Measurements from ENCODE around the gene FTCDNL1. TPM values are rescaled to one million over a fixed set of nuclear protein-coding genes. Genes with fewer than 3 reads are reported as not detected.

Gene FTCDNL1
- total and polyA plus RNA-seq, 9 of the 15 experiments (the other 6 are each of a cell fraction or from before 2014, with no cell fraction given): 0.13 to 0.58 (median 0.32) TPM

GRCh38 chr2:199829628-199830027 lies 21.4 kb downstream of the FTCDNL1 start:
- no peaks in the 10 kb centered on the region for H3K9me3 ChIP-seq (replicated peaks; ENCODE audit: control insufficient read depth, insufficient read depth, low read depth, low read length)
- H2AFZ ChIP-seq (ENCODE audit: low read depth, low read length): no peak overlapping the region
- H3K9me1 ChIP-seq (ENCODE audit: control insufficient read depth, insufficient read depth, low read length): no peaks in the 10 kb centered on the region
- no peaks in the 10 kb centered on the region for H3K36me3 ChIP-seq (ENCODE audit: control insufficient read depth, insufficient read depth, low read length)
- ChIA-PET CTCF (ENCODE audit: low intra/inter-chr PET ratio) (no interaction called here), POLR2A (no interaction called here)
- no peaks in the 10 kb centered on the region for H3K27me3 ChIP-seq (ENCODE audit: control insufficient read depth in 2 of 2, insufficient read depth in 2 of 2, low read length in 2 of 2)
- 0% methylated on average over 2 of the region's 2 CpGs for WGBS (ENCODE audit: insufficient coverage, low coverage, missing lambda C conversion rate)
- no peak overlapping the region for H3K27ac ChIP-seq (ENCODE audit: extremely low read depth, low read depth, low read length)
- no peak overlapping the region for H3K4me3 ChIP-seq
- no peak overlapping the region for H3K9ac ChIP-seq (ENCODE audit: insufficient read depth in 1 of 2, low read depth in 2 of 2, low read length in 2 of 2)
- in situ Hi-C loops (cut with MboI) (no loop called here), intact Hi-C loops (cut with micrococcal nuclease) (no loop called here)
- no peak overlapping the region for H3K4me2 ChIP-seq (ENCODE audit: insufficient read depth, low read length)
- H3K79me2 ChIP-seq (ENCODE audit: control insufficient read depth, insufficient read depth, low read length): no peaks in the 10 kb centered on the region
- BruUV-seq (replicated peaks): no TSS peak
- FAIRE-seq (no peak), ATAC-seq (no peak), DNase-seq (ENCODE audit: extremely low read depth in 1 of 4, low spot score in 3 of 4) (no peak)
- TF ChIP-seq MAZ (CRISPR knock-in tag; conservative IDR thresholded peaks at IDR 0.05 in 1 of 2, IDR thresholded peaks at IDR 0.05 in 1 of 2): no peak
- TF ChIP-seq CBX8 (IDR thresholded peaks at IDR 0.05; ENCODE audit: borderline replicate concordance, extremely low read depth, low read depth, low read length, poor library complexity, severe bottlenecking): peak; percentile 88
- no peaks in the 10 kb centered on the region for H4K20me1 ChIP-seq (replicated peaks; ENCODE audit: control insufficient read depth, insufficient read depth, low read length)
- no peaks in the 10 kb centered on the region for H3K4me1 ChIP-seq (replicated peaks in 1 of 2; ENCODE audit: control insufficient read depth in 2 of 2, insufficient read depth in 2 of 2, low read length in 2 of 2)

- no peak for FAIRE-seq
- TF ChIP-seq MNT (conservative IDR thresholded peaks at IDR 0.05): no peak
- TF ChIP-seq HSF4 (CRISPR knock-in tag; IDR thresholded peaks at IDR 0.05; ENCODE audit: borderline replicate concordance): no peak
- no peak for TF ChIP-seq SP2 (IDR thresholded peaks at IDR 0.05; ENCODE audit: extremely low read depth, low read depth, low read length, poor library complexity, severe bottlenecking)
- no peak for TF ChIP-seq SIN3B (IDR thresholded peaks at IDR 0.05; ENCODE audit: low read depth)
- no peak for TF ChIP-seq RAD21 (CRISPR knock-in tag; conservative IDR thresholded peaks at IDR 0.05 in 1 of 2, IDR thresholded peaks at IDR 0.05 in 1 of 2)
- TF ChIP-seq ADNP (tag; IDR thresholded peaks at IDR 0.05): no peak
- TF ChIP-seq PCBP2 (IDR thresholded peaks at IDR 0.05; ENCODE audit: low read depth, low read length, poor library complexity, severe bottlenecking): no peak
- TF ChIP-seq ILF3 (IDR thresholded peaks at IDR 0.05; ENCODE audit: borderline replicate concordance): no peak
- no peak for TF ChIP-seq CXXC5 (CRISPR knock-in tag; IDR thresholded peaks at IDR 0.05)
- TF ChIP-seq SIX5 (IDR thresholded peaks at IDR 0.05; ENCODE audit: borderline replicate concordance in 1 of 2, insufficient read depth in 1 of 2, low read depth in 1 of 2, low read length in 2 of 2): no peak
Measured at GRCh38 chr2:199819746-199820145, 31.2 kb downstream of the FTCDNL1 start.

More at GRCh38 chr2:199819746-199820145, 31.2 kb downstream of the FTCDNL1 start:
- H3K36me3 ChIP-seq (ENCODE audit: control insufficient read depth, insufficient read depth, low read length): no peaks in the 10 kb centered on the region
- no peaks in the 10 kb centered on the region for H3K4me1 ChIP-seq (replicated peaks in 1 of 2; ENCODE audit: control insufficient read depth in 2 of 2, insufficient read depth in 2 of 2, low read length in 2 of 2)
- H3K9ac ChIP-seq (ENCODE audit: insufficient read depth in 1 of 2, low read depth in 2 of 2, low read length in 2 of 2): no peak overlapping the region
- no peaks in the 10 kb centered on the region for H3K79me2 ChIP-seq (ENCODE audit: control insufficient read depth, insufficient read depth, low read length)
- no peak overlapping the region for H3K27ac ChIP-seq (ENCODE audit: extremely low read depth, low read depth, low read length)
- ChIA-PET CTCF (ENCODE audit: low intra/inter-chr PET ratio) (no interaction called here), POLR2A (no interaction called here)
- in situ Hi-C loops (cut with MboI) (no loop called here), intact Hi-C loops (cut with micrococcal nuclease) (no loop called here)
- DNase-seq (ENCODE audit: extremely low read depth in 1 of 4, low spot score in 3 of 4): no peak
- no peak overlapping the region for H3K4me2 ChIP-seq (ENCODE audit: insufficient read depth, low read length)
- no peak overlapping the region for H3K4me3 ChIP-seq
- no peaks in the 10 kb centered on the region for H3K9me1 ChIP-seq (ENCODE audit: control insufficient read depth, insufficient read depth, low read length)
- H3K27me3 ChIP-seq (ENCODE audit: control insufficient read depth in 2 of 2, insufficient read depth in 2 of 2, low read length in 2 of 2): peaks cover 0 to 4% of the 10 kb centered on the region in 2 experiments; a peak in 1 of 5 replicates
- ATAC-seq: no peak
- H2AFZ ChIP-seq (ENCODE audit: low read depth, low read length): no peak overlapping the region
- no TSS peak for BruUV-seq (replicated peaks)
- H3K9me3 ChIP-seq (replicated peaks; ENCODE audit: control insufficient read depth, insufficient read depth, low read depth, low read length): no peaks in the 10 kb centered on the region
- H4K20me1 ChIP-seq (replicated peaks; ENCODE audit: control insufficient read depth, insufficient read depth, low read length): no peaks in the 10 kb centered on the region

Measured in K562 (cell line).